ENCODE data around the gene CDH20. TPM values are rescaled to one million over a fixed set of nuclear protein-coding genes. Genes with fewer than 3 reads are reported as not detected.

The CDH20 gene
- total RNA-seq, 1 donor from 2014 or later: not detected

DNA sequence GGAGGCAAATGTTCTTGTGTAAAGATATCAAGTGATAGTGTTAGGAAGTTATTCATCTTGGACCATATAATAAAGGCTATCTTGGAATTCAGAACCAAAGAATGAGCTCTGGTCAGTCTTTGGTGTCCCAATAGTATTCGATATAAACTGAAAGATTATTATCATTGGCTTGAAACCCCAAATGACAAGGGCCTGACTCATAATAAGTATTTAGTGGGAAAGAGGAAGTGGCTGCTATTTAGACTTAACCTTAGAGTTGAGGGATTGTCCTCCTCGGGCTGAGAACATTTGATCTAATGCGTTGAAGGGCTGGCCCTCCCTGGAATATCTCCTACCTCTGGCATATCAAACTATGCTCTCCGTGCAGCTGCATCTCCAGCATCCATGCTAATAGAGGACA, 67.5 kb downstream of the CDH20 start:
- Histone ChIP-seq H3K36me3 (ENCODE audit: control insufficient read depth, insufficient read depth, low read length) (no peaks in the 10 kb centered on the region), H3K4me3 (ENCODE audit: low read depth, low read length) (no peak overlapping the region), H3K27me3 (ENCODE audit: control insufficient read depth, insufficient read depth, low read length) (no peaks in the 10 kb centered on the region)
- TF ChIP-seq, protein P1, sequence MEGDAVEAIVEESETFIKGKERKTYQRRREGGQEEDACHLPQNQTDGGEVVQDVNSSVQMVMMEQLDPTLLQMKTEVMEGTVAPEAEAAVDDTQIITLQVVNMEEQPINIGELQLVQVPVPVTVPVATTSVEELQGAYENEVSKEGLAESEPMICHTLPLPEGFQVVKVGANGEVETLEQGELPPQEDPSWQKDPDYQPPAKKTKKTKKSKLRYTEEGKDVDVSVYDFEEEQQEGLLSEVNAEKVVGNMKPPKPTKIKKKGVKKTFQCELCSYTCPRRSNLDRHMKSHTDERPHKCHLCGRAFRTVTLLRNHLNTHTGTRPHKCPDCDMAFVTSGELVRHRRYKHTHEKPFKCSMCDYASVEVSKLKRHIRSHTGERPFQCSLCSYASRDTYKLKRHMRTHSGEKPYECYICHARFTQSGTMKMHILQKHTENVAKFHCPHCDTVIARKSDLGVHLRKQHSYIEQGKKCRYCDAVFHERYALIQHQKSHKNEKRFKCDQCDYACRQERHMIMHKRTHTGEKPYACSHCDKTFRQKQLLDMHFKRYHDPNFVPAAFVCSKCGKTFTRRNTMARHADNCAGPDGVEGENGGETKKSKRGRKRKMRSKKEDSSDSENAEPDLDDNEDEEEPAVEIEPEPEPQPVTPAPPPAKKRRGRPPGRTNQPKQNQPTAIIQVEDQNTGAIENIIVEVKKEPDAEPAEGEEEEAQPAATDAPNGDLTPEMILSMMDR (IDR thresholded peaks at IDR 0.05; ENCODE audit: insufficient read depth, low read length, poor library complexity, severe bottlenecking): no peak
- peak; percentile 10 for DNase-seq (ENCODE audit: low read depth)

DNA sequence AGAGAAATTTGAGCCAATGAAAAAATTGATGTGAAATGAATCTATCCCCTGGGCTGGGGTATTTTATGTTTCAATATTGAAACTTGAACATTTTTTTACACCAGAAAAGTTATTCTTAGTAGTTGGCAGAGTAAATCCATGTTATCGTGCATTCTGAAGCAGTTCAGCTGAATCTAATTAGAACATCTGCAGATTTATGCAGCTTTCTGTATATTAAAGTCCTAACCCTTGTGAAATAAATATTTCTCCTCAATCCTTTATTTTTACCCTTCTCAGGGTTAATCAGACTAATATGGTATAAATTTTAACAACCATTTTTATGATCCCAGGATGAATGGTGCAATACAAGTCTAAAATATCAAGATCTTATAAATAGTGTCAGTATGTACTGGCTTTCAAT, 69.5 kb downstream of the CDH20 start:
- DNase-seq (ENCODE audit: low read depth): no peak
- Histone ChIP-seq H3K27me3 (ENCODE audit: control insufficient read depth, insufficient read depth, low read length) (no peaks in the 10 kb centered on the region), H3K4me3 (ENCODE audit: low read depth, low read length) (no peak overlapping the region), H3K36me3 (ENCODE audit: control insufficient read depth, insufficient read depth, low read length) (no peaks in the 10 kb centered on the region)
- TF ChIP-seq, protein P1 (IDR thresholded peaks at IDR 0.05; ENCODE audit: insufficient read depth, low read length, poor library complexity, severe bottlenecking): no peak

DNA sequence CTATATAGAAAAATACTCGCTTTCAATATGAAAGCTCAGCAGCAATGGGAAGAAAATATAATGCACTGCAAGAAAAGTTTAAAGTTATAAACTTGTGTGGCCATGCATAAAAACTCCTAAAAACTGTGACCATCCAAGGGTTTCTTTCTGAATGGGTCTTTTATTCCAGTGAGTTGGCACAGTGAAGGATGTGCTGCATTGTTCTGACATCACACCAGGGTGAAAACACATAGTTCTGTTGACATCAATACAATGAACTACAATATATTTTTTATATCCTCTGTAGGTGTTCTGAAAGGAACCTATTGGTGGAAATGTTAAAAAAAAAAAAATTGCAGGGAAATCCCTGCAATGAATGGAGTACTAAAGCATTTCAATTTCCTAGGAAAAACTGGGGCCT, 80.2 kb downstream of the CDH20 start:
- Histone ChIP-seq H3K27me3 (ENCODE audit: control insufficient read depth, insufficient read depth, low read length) (no peaks in the 10 kb centered on the region), H3K4me3 (ENCODE audit: low read depth, low read length) (no peak overlapping the region), H3K36me3 (ENCODE audit: control insufficient read depth, insufficient read depth, low read length) (no peaks in the 10 kb centered on the region)
- no peak for DNase-seq (ENCODE audit: low read depth)
- TF ChIP-seq, protein P1 (IDR thresholded peaks at IDR 0.05; ENCODE audit: insufficient read depth, low read length, poor library complexity, severe bottlenecking): no peak

DNA sequence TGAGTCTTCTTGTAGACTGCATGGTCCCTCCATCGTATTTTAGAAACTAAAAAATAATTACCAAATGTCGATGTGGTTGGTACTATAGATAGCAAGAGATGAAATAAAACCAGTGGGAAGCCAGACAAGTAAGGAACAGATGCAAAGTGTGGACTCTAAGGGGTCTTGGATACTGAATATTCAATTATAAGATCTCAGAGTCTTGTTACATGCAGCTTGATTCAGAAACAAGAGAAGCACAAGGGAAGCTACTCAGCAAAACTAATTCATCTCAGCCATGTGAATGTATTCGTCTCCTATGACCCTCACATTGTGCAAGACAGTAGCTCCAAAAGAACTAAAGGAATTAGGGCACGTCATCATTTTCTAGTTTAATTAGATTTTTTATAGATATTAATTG, 80.9 kb downstream of the CDH20 start:
- Histone ChIP-seq H3K36me3 (ENCODE audit: control insufficient read depth, insufficient read depth, low read length) (no peaks in the 10 kb centered on the region), H3K27me3 (ENCODE audit: control insufficient read depth, insufficient read depth, low read length) (no peaks in the 10 kb centered on the region), H3K4me3 (ENCODE audit: low read depth, low read length) (no peak overlapping the region)
- TF ChIP-seq, protein P1 (IDR thresholded peaks at IDR 0.05; ENCODE audit: insufficient read depth, low read length, poor library complexity, severe bottlenecking): no peak
- DNase-seq (ENCODE audit: low read depth): no peak

DNA sequence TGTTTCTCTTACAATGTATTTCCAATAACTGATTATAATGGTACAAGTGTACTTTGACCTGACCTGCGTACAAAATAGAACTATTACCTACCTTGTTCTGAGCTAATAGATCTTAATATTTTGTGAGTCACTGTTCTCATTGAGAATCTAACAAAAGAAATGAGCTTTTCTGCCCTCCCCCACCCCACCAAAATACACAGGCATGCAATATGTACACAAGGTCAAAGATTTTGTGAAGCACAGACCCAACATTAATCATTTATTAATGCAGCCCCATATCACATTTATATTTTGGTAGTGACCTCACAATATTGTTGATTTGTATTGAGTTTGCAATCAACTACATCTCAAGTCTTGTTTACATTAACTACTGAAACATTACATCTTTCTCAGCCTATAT, 86.5 kb downstream of the CDH20 start:
- no peaks in the 10 kb centered on the region for H3K36me3 ChIP-seq (ENCODE audit: control insufficient read depth, insufficient read depth, low read length)
- TF ChIP-seq, protein P1 (IDR thresholded peaks at IDR 0.05; ENCODE audit: insufficient read depth, low read length, poor library complexity, severe bottlenecking): no peak
- H3K4me3 ChIP-seq (ENCODE audit: low read depth, low read length): no peak overlapping the region
- no peak for DNase-seq (ENCODE audit: low read depth)
- no peaks in the 10 kb centered on the region for H3K27me3 ChIP-seq (ENCODE audit: control insufficient read depth, insufficient read depth, low read length)

DNA sequence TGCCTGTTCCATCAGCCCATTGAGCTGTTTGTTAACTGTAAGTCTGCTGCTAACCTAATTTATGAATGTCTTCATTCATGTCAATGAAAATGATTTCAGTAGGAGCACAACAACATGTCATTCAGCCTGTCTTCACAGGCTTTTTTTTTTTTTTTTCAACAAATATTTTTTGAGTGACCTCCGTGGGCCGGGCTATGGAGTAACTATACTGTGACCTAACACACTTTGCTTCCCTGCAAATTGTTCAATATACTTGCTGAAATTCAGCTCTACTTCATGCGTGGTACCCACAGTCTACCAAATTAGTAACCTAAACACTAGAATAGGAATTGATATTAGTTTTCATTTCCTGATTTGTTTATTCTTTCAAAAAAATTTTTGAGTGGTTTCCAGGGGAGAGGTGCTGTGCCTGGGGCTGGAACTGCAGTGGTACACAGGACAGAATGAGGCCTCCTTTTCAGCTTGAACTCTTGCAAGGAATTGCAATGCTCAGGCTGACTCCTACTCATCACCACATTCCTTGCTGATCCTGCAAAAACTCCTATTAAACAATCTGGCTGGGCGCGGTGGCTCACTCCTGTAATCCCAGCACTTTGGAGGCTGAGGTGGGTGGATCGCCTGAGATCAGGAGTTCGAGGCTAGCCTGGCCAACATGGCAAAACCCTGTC, 87.1 kb downstream of the CDH20 start:
- DNase-seq (ENCODE audit: low read depth): no peak
- Histone ChIP-seq H3K4me3 (ENCODE audit: low read depth, low read length) (no peak overlapping the region), H3K36me3 (ENCODE audit: control insufficient read depth, insufficient read depth, low read length) (no peaks in the 10 kb centered on the region), H3K27me3 (ENCODE audit: control insufficient read depth, insufficient read depth, low read length) (no peaks in the 10 kb centered on the region)
- TF ChIP-seq, protein P1 (IDR thresholded peaks at IDR 0.05; ENCODE audit: insufficient read depth, low read length, poor library complexity, severe bottlenecking): no peak

Measured in kidney epithelial cell (primary cell).